ENCODE results near the gene DDX23. TPM values are rescaled to one million over a fixed set of nuclear protein-coding genes. Genes with fewer than 3 reads are reported as not detected.

Gene DDX23
- total RNA-seq, 1 donor from 2014 or later, result 68.7 TPM

- DNase-seq (ENCODE audit: low read depth) (peak; percentile 72), FAIRE-seq (peak; percentile 81)
- H3K36me3 ChIP-seq (ENCODE audit: control insufficient read depth, insufficient read depth, low read length), result no peaks in the 10 kb centered on the region
- H3K4me3 ChIP-seq (ENCODE audit: low read depth, low read length), result no peak overlapping the region
- TF ChIP-seq CTCF (IDR thresholded peaks at IDR 0.05; ENCODE audit: insufficient read depth, low read length, severe bottlenecking), result peak; percentile 88
- H3K27me3 ChIP-seq (ENCODE audit: control insufficient read depth, insufficient read depth, low read length), result peaks cover 3% of the 10 kb centered on the region
These were observed 56.2 kb downstream of the DDX23 start for GRCh38 chr12:48795550-48796455.

DNA sequence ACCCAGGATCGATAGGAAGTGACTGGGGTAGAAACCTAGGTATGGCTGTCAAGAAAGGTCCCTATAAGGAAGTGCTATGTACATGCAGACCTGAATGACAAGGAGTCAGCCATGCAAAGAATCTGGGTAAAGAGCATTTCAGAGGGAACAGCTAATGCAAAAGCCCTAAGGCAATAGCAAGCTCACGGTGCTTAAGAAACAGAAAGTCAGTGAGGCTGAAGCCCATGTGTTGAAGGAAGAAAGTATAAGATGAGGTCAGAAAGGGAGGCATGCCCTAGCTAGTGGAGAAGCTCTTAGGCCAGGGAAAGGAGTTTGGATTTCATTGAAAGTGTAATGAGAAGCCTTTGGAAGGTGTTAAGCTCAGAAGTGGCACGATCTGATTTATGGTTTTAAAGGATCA is 57.1 kb downstream of the DDX23 start:
- Histone ChIP-seq H3K27me3 (ENCODE audit: control insufficient read depth, insufficient read depth, low read length) (no peaks in the 10 kb centered on the region), H3K36me3 (ENCODE audit: control insufficient read depth, insufficient read depth, low read length) (no peaks in the 10 kb centered on the region), H3K4me3 (ENCODE audit: low read depth, low read length) (no peak overlapping the region)
- FAIRE-seq (no peak), DNase-seq (ENCODE audit: low read depth) (peak; percentile 96)
- no peak for TF ChIP-seq CTCF (IDR thresholded peaks at IDR 0.05; ENCODE audit: insufficient read depth, low read length, severe bottlenecking)

DNA sequence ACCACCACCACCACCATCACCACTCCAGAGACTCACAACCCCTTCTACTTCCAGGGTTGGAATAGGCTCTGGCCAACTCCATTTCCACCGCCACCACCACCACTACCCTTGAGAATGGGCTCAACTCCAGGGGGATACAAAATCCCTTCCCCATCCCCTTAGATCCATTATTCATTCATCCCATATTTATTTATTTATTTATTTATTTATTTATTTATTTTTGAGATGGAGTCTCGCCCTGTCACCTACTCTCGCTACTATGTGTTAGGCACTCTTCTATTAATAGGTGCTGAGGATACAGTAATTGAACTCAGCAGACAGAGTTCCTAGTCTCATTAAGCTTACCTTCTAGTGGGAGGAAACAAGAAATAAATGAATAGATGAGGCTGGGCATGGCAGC is 58.3 kb downstream of the DDX23 start:
- H3K27me3 ChIP-seq (ENCODE audit: control insufficient read depth, insufficient read depth, low read length), result no peaks in the 10 kb centered on the region
- no peak overlapping the region for H3K4me3 ChIP-seq (ENCODE audit: low read depth, low read length)
- FAIRE-seq (no peak), DNase-seq (ENCODE audit: low read depth) (no peak)
- TF ChIP-seq CTCF (IDR thresholded peaks at IDR 0.05; ENCODE audit: insufficient read depth, low read length, severe bottlenecking), result no peak
- H3K36me3 ChIP-seq (ENCODE audit: control insufficient read depth, insufficient read depth, low read length), result no peaks in the 10 kb centered on the region

GRCh38 chr12:48789858-48790326 is 62.1 kb downstream of the DDX23 start:
- no peak for TF ChIP-seq CTCF (IDR thresholded peaks at IDR 0.05; ENCODE audit: insufficient read depth, low read length, severe bottlenecking)
- FAIRE-seq (no peak), DNase-seq (ENCODE audit: low read depth) (no peak)
- Histone ChIP-seq H3K27me3 (ENCODE audit: control insufficient read depth, insufficient read depth, low read length) (no peaks in the 10 kb centered on the region), H3K36me3 (ENCODE audit: control insufficient read depth, insufficient read depth, low read length) (no peaks in the 10 kb centered on the region), H3K4me3 (ENCODE audit: low read depth, low read length) (no peak overlapping the region)

DNA sequence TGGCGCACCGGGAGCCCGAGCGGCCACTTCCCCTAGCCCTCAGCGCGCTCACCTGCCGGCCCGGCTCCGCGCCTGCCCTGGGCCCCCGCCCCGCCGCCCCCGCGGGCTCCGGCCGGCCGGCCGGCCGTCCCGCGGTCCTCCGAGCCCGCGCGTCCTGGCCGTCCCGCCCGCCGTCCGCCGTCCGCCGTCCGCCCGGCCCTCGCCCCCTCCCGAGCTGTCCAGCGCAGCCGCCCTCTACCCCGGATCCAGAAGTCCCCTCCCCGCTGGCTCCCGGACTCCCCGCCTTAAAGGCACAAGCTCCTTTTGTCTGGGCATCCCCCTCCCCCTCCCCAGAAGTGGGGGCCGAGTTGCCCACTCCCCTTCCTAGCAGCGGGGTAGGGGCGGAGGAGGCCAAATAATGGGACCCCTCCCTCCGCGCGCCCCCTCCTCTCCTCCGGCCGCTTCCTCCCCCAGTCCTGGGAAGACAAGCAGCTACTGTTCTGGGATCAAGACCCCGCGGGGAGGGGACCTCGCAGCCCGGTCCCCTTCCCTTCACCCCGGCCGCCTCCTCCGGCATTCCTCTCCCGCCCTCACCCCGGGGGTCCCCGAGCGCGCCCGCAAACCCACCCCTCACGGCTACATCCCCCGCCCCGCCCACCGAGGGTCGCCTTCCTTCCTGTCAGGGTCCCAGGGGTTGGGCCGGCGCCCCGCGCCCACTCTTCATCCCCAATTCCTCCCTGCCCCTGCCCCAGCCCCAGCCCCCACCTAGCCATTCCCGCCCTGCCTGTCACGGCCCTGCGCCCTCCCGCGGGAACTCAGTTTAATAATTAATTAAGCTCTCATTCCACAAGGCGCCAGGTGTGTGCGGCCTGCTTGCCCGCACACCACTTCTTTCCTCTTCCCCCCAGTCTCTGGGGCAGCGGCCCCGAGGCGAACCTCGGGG is 62.8 kb downstream of the DDX23 start, which contains the start of gene ADCY6:
Gene ADCY6, minus strand, starts transcription at position 236 of the 922 bp plus-strand sequence. CDS start 5,655 bp downstream, outside the sequence.
- DNase-seq (ENCODE audit: low read depth) (peak; percentile 42), FAIRE-seq (no peak)
- H3K36me3 ChIP-seq (ENCODE audit: control insufficient read depth, insufficient read depth, low read length), result no peaks in the 10 kb centered on the region
- H3K4me3 ChIP-seq (ENCODE audit: low read depth, low read length), result peak within 1 kb of the TSS; percentile 88
- H3K27me3 ChIP-seq (ENCODE audit: control insufficient read depth, insufficient read depth, low read length), result no peaks in the 10 kb centered on the region
- no peak for TF ChIP-seq CTCF (IDR thresholded peaks at IDR 0.05; ENCODE audit: insufficient read depth, low read length, severe bottlenecking)
